ENCODE data around the gene TCN2. TPM values are rescaled to one million over a fixed set of nuclear protein-coding genes. Genes with fewer than 3 reads are reported as not detected.
A peak's percentile ranks its signal among the peaks of the same experiment; 100 is the strongest.

Gene TCN2
- total and polyA plus RNA-seq, 10 of the 15 experiments (the other 5 are each of a cell fraction or from before 2014, with no cell fraction given) = 5.4 to 21.8 (median 11.0) TPM

DNA sequence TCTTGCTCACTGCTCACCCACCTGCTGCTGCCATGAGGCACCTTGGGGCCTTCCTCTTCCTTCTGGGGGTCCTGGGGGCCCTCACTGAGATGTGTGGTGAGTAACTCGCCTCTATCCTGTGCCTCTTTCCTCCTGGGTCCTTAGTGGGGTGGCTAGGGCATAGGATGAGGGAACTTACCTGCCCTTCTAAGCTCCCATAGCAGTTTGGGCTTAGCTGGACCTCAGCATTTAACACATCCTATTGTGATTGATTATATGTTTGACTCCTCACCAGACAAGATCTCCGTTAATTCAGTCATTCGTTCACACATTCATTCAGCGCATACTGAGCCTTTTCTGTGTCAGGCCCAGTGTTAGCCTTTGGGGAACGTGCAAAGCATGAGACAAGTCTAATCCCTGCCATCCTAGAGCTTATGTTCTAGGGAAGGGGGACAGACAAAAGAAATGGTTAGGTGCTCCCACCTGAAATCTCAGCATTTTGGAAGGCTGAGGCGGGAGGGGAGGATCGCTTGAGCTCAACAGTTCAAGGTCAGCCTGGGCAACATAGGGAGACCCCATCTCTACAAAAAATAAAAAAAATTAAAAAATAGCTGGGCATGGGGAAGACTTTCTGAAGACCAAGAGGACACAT, 441 bp downstream of the TCN2 start:
- peak overlapping the region; percentile 93 for H2AFZ ChIP-seq (ENCODE audit: control insufficient read depth, low read depth, low read length)
- peak overlapping the region; percentile 66 for H3K4me3 ChIP-seq
- SMC1A ChIA-PET (ENCODE audit: uncharacterized antibody, unreplicated experiment) = interaction anchor here (0.8 to 3.6 kb wide), 9 partner anchors 16 to 183 kb away, joined by 3 to 18 read pairs (median 5); partner anchors contain the start of gene PES1
- POLR2A ChIA-PET = interaction anchor here (0.5 to 2.1 kb wide), 9 partner anchors 13 to 177 kb away, joined by 3 to 7 read pairs (median 5); partner anchors contain the start of genes PES1 and SLC35E4
- CTCF ChIA-PET = interaction anchor here (0.7 to 6.4 kb wide), 12 partner anchors 9 to 344 kb away, joined by 3 to 51 read pairs (median 4); partner anchors contain the start of genes PES1 and SLC35E4
- RAD21 ChIA-PET (ENCODE audit: unreplicated experiment) = interaction anchor here (0.6 to 4.7 kb wide), 10 partner anchors 16 to 216 kb away, joined by 3 to 58 read pairs (median 5); partner anchors contain the start of genes PES1 and SLC35E4
- 82% methylated on average over 7 of the region's 7 CpGs for WGBS (ENCODE audit: insufficient coverage, insufficient replicate concordance, low lambda C conversion rate, missing lambda C conversion rate)
- peak overlapping the region; percentile 54 for H3K27ac ChIP-seq (ENCODE audit: control insufficient read depth, insufficient read depth)
- no peaks in the 10 kb centered on the region for H4K20me1 ChIP-seq (ENCODE audit: control insufficient read depth, insufficient read depth)
- ATAC-seq (no peak; the same call in 2 of the 3 replicates), DNase-seq (ENCODE audit: low read depth, low spot score) (no peak), FAIRE-seq (no peak)
- H3K79me2 ChIP-seq (ENCODE audit: control insufficient read depth, insufficient read depth, low read length) = no peaks in the 10 kb centered on the region
- peak overlapping the region; percentile 97 for H3K4me2 ChIP-seq (ENCODE audit: control insufficient read depth, insufficient read depth)
- H3K4me1 ChIP-seq (ENCODE audit: control insufficient read depth, insufficient read depth, low read length) = peaks cover 51% of the 10 kb centered on the region
- peak overlapping the region; percentile 66 for H3K9ac ChIP-seq (ENCODE audit: control insufficient read depth, insufficient read depth, low read length)
- BruUV-seq (replicated peaks) = TSS peak; percentile 72
- no peaks in the 10 kb centered on the region for H3K27me3 ChIP-seq (replicated peaks in 1 of 2; ENCODE audit: control insufficient read depth in 2 of 2, insufficient read depth in 2 of 2, low read length in 1 of 2)
- no peaks in the 10 kb centered on the region for H3K36me3 ChIP-seq (ENCODE audit: control insufficient read depth in 2 of 2, insufficient read depth in 2 of 2, low read length in 1 of 2)
- in situ Hi-C loops (cut with MboI) (no loop called here), intact Hi-C loops (cut with micrococcal nuclease; ENCODE audit: unreplicated experiment) (no loop called here)
- no peaks in the 10 kb centered on the region for H3K9me3 ChIP-seq (replicated peaks; ENCODE audit: control insufficient read depth, insufficient read depth, low read length)
- no peak; the same call in 1 of the 2 replicates for TF ChIP-seq HDGF (IDR thresholded peaks at IDR 0.05)
- TF ChIP-seq NFYB (IDR thresholded peaks at IDR 0.05; ENCODE audit: insufficient read depth, low read depth, low read length) = no peak
- TF ChIP-seq SMARCA5 (IDR thresholded peaks at IDR 0.05) = 0 out of 2 replicates have a peak, but pooled peaks have one; percentile 15
- TF ChIP-seq MEF2B (IDR thresholded peaks at IDR 0.05; ENCODE audit: partially characterized antibody, poor library complexity, severe bottlenecking) = no peak
- 0 out of 2 replicates have a peak, but pooled peaks have one; percentile 15 for TF ChIP-seq MXI1 (IDR thresholded peaks at IDR 0.05; ENCODE audit: low read depth, low read length)
- no peak for TF ChIP-seq KLF5 (IDR thresholded peaks at IDR 0.05; ENCODE audit: partially characterized antibody)
- TF ChIP-seq NR2F1 (conservative IDR thresholded peaks at IDR 0.05) = no peak
- no peak for TF ChIP-seq ASH2L (IDR thresholded peaks at IDR 0.05; ENCODE audit: borderline replicate concordance, low read depth)
- no peak for TF ChIP-seq ZNF274 (IDR thresholded peaks at IDR 0.05; ENCODE audit: insufficient read depth, insufficient read length)
- TF ChIP-seq NR2C1 (IDR thresholded peaks at IDR 0.05) = no peak
- no peak for TF ChIP-seq ZZZ3 (IDR thresholded peaks at IDR 0.05; ENCODE audit: control insufficient read depth, insufficient read length, low read depth)
- no peak for TF ChIP-seq SUPT20H (IDR thresholded peaks at IDR 0.05; ENCODE audit: borderline replicate concordance, control insufficient read depth, low read depth, low read length)
- no peak for TF ChIP-seq POLR2AphosphoS2 (IDR thresholded peaks at IDR 0.05; ENCODE audit: low read depth, low read length)
- no peak for TF ChIP-seq BRCA1 (IDR thresholded peaks at IDR 0.05; ENCODE audit: low read depth, low read length)
- TF ChIP-seq MYC (IDR thresholded peaks at IDR 0.05; ENCODE audit: insufficient read depth, insufficient read length, insufficient replicate concordance, low read length, severe bottlenecking) = no peak
- no peak for TF ChIP-seq NRF1 (conservative IDR thresholded peaks at IDR 0.05; ENCODE audit: low read depth, low read length)
- TF ChIP-seq MTA3 (IDR thresholded peaks at IDR 0.05; ENCODE audit: borderline replicate concordance, low read length) = no peak
- no peak for TF ChIP-seq SP1 (IDR thresholded peaks at IDR 0.05; ENCODE audit: low read depth, low read length)
- TF ChIP-seq FOS (IDR thresholded peaks at IDR 0.05; ENCODE audit: borderline replicate concordance, extremely low read depth, insufficient read length) = no peak
- TF ChIP-seq SREBF1 (IDR thresholded peaks at IDR 0.05; ENCODE audit: low read length) = no peak
- TF ChIP-seq, protein P1, sequence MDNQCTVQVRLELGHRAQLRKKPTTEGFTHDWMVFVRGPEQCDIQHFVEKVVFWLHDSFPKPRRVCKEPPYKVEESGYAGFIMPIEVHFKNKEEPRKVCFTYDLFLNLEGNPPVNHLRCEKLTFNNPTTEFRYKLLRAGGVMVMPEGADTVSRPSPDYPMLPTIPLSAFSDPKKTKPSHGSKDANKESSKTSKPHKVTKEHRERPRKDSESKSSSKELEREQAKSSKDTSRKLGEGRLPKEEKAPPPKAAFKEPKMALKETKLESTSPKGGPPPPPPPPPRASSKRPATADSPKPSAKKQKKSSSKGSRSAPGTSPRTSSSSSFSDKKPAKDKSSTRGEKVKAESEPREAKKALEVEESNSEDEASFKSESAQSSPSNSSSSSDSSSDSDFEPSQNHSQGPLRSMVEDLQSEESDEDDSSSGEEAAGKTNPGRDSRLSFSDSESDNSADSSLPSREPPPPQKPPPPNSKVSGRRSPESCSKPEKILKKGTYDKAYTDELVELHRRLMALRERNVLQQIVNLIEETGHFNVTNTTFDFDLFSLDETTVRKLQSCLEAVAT (IDR thresholded peaks at IDR 0.05) = peak; percentile 84; the same call in 1 of the 2 replicates

Data from GM12878 (cell line).